Measurements from ENCODE around the gene SSTR1. TPM values are rescaled to one million over a fixed set of nuclear protein-coding genes. Genes with fewer than 3 reads are reported as not detected.
"Not testable (repeated sequence)": the region's sequence is repeated elsewhere in the genome, so short reads cannot be mapped to it uniquely, and the experiment has no call there.

The SSTR1 gene
- total RNA-seq, 1 experiment from 2014 or later = not detected

DNA sequence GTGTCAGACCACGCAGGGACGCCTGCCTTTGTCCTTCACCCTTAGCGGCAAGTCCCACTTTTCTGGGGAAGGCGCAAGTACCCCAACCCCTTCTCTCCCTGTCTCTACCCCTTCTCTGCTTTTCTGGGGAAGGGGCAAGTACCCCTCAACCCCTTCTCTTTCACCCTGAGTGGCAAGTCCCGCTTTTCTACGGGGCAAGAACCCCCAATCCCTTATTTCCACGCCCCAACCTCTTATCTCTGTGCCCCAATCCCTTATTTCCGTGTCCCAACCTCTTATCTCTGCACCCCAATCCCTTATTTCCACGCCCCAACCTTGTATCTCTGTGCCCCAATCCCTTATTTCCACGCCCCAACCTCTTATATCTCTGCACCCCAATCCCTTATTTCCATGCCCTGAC is 16.2 kb upstream of the SSTR1 start:
- BruUV-seq (replicated peaks); H3K79me2 ChIP-seq (ENCODE audit: insufficient read depth, low read length); RAD21 ChIA-PET (ENCODE audit: low non-redundant PET in 1 of 2, low total read pairs in 2 of 2, uncharacterized antibody in 2 of 2, unreplicated experiment in 2 of 2); H4K20me1 ChIP-seq (ENCODE audit: insufficient read depth); DNase-seq (ENCODE audit: low read depth, low spot score); H3K9me2 ChIP-seq (ENCODE audit: insufficient read depth); H2AFZ ChIP-seq (ENCODE audit: low read depth, low read length, poor library complexity, severe bottlenecking); H3K4me2 ChIP-seq (ENCODE audit: low read length); H3K4me1 ChIP-seq (ENCODE audit: control insufficient read depth in 1 of 2, insufficient read depth in 2 of 2, low read length in 2 of 2); POLR2A ChIA-PET; H3K4me3 ChIP-seq (replicated peaks in 1 of 2; ENCODE audit: low read depth in 1 of 2, low read length in 2 of 2); H3K9ac ChIP-seq (ENCODE audit: low read length); H3K27ac ChIP-seq (ENCODE audit: low read depth, low read length); CTCF ChIA-PET; ATAC-seq; H3K36me3 ChIP-seq (ENCODE audit: control insufficient read depth in 1 of 2, insufficient read depth in 2 of 2, low read length in 2 of 2); H3K9me3 ChIP-seq (ENCODE audit: control insufficient read depth in 1 of 2, insufficient read depth in 1 of 2, low read depth in 1 of 2, low read length in 2 of 2); H3K27me3 ChIP-seq (ENCODE audit: insufficient read depth, low read length): not testable (repeated sequence)
- intact Hi-C loops (cut with micrococcal nuclease) = loop anchor here (10.0 kb wide), 1 partner anchor 207 kb away; no protein-coding TSS in a partner anchor

GRCh38 chr14:38197001-38197783 is 10.5 kb upstream of the SSTR1 start:
- no peaks in the 10 kb centered on the region for H3K9me3 ChIP-seq (ENCODE audit: control insufficient read depth in 1 of 2, insufficient read depth in 1 of 2, low read depth in 1 of 2, low read length in 2 of 2)
- ChIA-PET CTCF (interaction anchor here (0.9 to 1.2 kb wide), 2 partner anchors 293 to 294 kb away, joined by 3 to 4 read pairs; no protein-coding TSS in a partner anchor), POLR2A (no interaction called here), RAD21 (ENCODE audit: low non-redundant PET in 1 of 2, low total read pairs in 2 of 2, uncharacterized antibody in 2 of 2, unreplicated experiment in 2 of 2) (no interaction called here)
- no peaks in the 10 kb centered on the region for H3K27me3 ChIP-seq (ENCODE audit: insufficient read depth, low read length)
- H4K20me1 ChIP-seq (ENCODE audit: insufficient read depth) = no peaks in the 10 kb centered on the region
- no peak for TF ChIP-seq REST (IDR thresholded peaks at IDR 0.05; ENCODE audit: low read depth)
- TF ChIP-seq RAD21 (IDR thresholded peaks at IDR 0.05; ENCODE audit: low read depth) = 0 out of 2 replicates have a peak, but pooled peaks have one; percentile 17
- no peak for TF ChIP-seq TCF7L2 (IDR thresholded peaks at IDR 0.05; ENCODE audit: borderline replicate concordance, extremely low read depth, insufficient read depth, insufficient read length)
- TF ChIP-seq, protein P1, sequence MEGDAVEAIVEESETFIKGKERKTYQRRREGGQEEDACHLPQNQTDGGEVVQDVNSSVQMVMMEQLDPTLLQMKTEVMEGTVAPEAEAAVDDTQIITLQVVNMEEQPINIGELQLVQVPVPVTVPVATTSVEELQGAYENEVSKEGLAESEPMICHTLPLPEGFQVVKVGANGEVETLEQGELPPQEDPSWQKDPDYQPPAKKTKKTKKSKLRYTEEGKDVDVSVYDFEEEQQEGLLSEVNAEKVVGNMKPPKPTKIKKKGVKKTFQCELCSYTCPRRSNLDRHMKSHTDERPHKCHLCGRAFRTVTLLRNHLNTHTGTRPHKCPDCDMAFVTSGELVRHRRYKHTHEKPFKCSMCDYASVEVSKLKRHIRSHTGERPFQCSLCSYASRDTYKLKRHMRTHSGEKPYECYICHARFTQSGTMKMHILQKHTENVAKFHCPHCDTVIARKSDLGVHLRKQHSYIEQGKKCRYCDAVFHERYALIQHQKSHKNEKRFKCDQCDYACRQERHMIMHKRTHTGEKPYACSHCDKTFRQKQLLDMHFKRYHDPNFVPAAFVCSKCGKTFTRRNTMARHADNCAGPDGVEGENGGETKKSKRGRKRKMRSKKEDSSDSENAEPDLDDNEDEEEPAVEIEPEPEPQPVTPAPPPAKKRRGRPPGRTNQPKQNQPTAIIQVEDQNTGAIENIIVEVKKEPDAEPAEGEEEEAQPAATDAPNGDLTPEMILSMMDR (IDR thresholded peaks at IDR 0.05 in 2 of 3, conservative IDR thresholded peaks at IDR 0.05 in 1 of 3; ENCODE audit: borderline replicate concordance in 1 of 3, insufficient read depth in 1 of 3, low read depth in 2 of 3, low read length in 2 of 3) = peak; percentile 12 to 55 (median 25); a peak in 4 of 6 replicates
- intact Hi-C loops (cut with micrococcal nuclease) = loop anchor here (5.0 to 10.0 kb wide), 2 partner anchors 212 to 295 kb away; no protein-coding TSS in a partner anchor
- no peak overlapping the region for H2AFZ ChIP-seq (ENCODE audit: low read depth, low read length, poor library complexity, severe bottlenecking)
- no TSS peak for BruUV-seq (replicated peaks)
- no peak overlapping the region for H3K27ac ChIP-seq (ENCODE audit: low read depth, low read length)
- no peak overlapping the region for H3K4me2 ChIP-seq (ENCODE audit: low read length)
- DNase-seq (ENCODE audit: low read depth, low spot score) (no peak), ATAC-seq (no peak)
- no peaks in the 10 kb centered on the region for H3K4me1 ChIP-seq (ENCODE audit: control insufficient read depth in 1 of 2, insufficient read depth in 2 of 2, low read length in 2 of 2)
- H3K4me3 ChIP-seq (replicated peaks in 1 of 2; ENCODE audit: low read depth in 1 of 2, low read length in 2 of 2) = no peak overlapping the region
- no peaks in the 10 kb centered on the region for H3K36me3 ChIP-seq (ENCODE audit: control insufficient read depth in 1 of 2, insufficient read depth in 2 of 2, low read length in 2 of 2)
- no peaks in the 10 kb centered on the region for H3K79me2 ChIP-seq (ENCODE audit: insufficient read depth, low read length)
- H3K9me2 ChIP-seq (ENCODE audit: insufficient read depth) = no peaks in the 10 kb centered on the region
- H3K9ac ChIP-seq (ENCODE audit: low read length) = no peak overlapping the region

Data from HCT116 (cell line).